Left ventricle myocardium inferior (tissue), 1 donor: ENCODE data around the gene C14orf39. TPM values are rescaled to one million over a fixed set of nuclear protein-coding genes. Genes with fewer than 3 reads are reported as not detected.

Source experiments
- DNase-seq: peaks from one replicate; pipeline ENCODE4 v3.0.0-alpha.2; 2020
- H3K27ac ChIP-seq: fragments of 200-600 bp; replicated peaks from 2 replicates; pipeline ENCODE4 v1.8.0; 2021
- H3K27me3 ChIP-seq: fragments of 200-600 bp; 2 replicates; pipeline ENCODE4 v1.8.0; 2021; ENCODE audit warnings: low read depth
- H3K36me3 ChIP-seq: fragments of 200-600 bp; 2 replicates; pipeline ENCODE4 v1.8.0; 2021
- H3K4me1 ChIP-seq: fragments of 200-600 bp; 2 replicates; pipeline ENCODE4 v1.8.0; 2021
- H3K4me3 ChIP-seq: fragments of 200-600 bp; 2 replicates; pipeline ENCODE4 v1.8.0; 2021; ENCODE audit warnings: mild to moderate bottlenecking, moderate library complexity
- H3K9me3 ChIP-seq: fragments of 200-600 bp; replicated peaks from 2 replicates; pipeline ENCODE4 v1.8.0; 2021
- intact Hi-C: fragments of 100-400 bp; cut with micrococcal nuclease; formaldehyde crosslinking; loops from one replicate; pipeline ENCODE4 v1.11.0; 2022
- total RNA-seq: library from RNA; stranded (reverse); fragmentation: NEBNext Ultra II Directional; extraction: Animal tissue kit (Norgen Biotek cat#: 25700); gene quantifications from one replicate; pipeline ENCODE4 v1.2.1, GENCODE V29; 2021
- TF ChIP-seq, protein P1 (sequence below): fragments of 200-600 bp; IDR thresholded peaks from 2 replicates; pipeline ENCODE4 v1.8.0; 2021; ENCODE audit warnings: antibody characterized with exemption, mild to moderate bottlenecking, borderline replicate concordance
- donor health status: DM: no; HTN: yes; CAD: no; lungs with severe emphysema.

The C14orf39 gene
- total RNA-seq, 1 donor from 2014 or later, result not detected

DNA sequence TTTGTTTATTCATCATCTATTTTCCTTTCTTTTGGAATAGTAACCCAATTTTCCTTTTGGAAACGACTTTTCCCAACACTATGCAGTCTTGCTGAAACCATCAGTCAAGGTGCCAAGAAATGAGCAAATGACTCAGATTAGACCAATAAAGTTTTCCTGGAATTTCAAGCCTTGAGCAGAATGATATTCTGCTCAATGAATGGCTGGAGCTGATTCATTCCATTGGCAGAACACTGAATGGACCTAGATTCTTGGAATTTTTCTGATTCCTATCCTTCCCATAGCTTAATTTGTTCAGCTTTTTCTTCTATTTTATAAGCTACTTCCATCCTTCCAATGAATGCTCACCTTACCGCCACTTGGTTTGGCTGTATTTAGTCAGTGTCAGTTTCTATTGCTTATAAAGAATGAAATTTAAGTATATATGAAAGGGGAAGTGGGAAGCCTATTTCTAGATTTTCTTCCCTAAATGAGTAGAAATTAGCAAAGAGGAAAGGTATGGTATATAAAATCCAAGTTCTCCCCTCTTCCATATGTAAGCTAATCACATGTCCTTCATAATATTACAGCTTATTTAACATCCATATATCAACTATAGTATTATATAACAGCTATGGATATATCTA, 89.0 kb downstream of the C14orf39 start:
- TF ChIP-seq, protein P1, sequence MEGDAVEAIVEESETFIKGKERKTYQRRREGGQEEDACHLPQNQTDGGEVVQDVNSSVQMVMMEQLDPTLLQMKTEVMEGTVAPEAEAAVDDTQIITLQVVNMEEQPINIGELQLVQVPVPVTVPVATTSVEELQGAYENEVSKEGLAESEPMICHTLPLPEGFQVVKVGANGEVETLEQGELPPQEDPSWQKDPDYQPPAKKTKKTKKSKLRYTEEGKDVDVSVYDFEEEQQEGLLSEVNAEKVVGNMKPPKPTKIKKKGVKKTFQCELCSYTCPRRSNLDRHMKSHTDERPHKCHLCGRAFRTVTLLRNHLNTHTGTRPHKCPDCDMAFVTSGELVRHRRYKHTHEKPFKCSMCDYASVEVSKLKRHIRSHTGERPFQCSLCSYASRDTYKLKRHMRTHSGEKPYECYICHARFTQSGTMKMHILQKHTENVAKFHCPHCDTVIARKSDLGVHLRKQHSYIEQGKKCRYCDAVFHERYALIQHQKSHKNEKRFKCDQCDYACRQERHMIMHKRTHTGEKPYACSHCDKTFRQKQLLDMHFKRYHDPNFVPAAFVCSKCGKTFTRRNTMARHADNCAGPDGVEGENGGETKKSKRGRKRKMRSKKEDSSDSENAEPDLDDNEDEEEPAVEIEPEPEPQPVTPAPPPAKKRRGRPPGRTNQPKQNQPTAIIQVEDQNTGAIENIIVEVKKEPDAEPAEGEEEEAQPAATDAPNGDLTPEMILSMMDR, result no peak
- Histone ChIP-seq H3K4me1 (no peaks in the 10 kb centered on the region), H3K27me3 (peaks cover 4% of the 10 kb centered on the region), H3K36me3 (no peaks in the 10 kb centered on the region), H3K27ac (no peak overlapping the region), H3K4me3 (no peak overlapping the region), H3K9me3 (peaks cover 23% of the 10 kb centered on the region)
- no peak for DNase-seq
- intact Hi-C loops, result no loop called here

Other genes starting within 250 kb of the C14orf39 start
- 98.8 TPM for gene PPM1A, start 236.8 kb downstream of the C14orf39 start, total RNA-seq
- gene SIX6, start 23.1 kb upstream of the C14orf39 start, total RNA-seq, result not detected
- not detected for gene SIX1, start 163.4 kb upstream of the C14orf39 start, total RNA-seq
- gene SIX4, start 238.3 kb upstream of the C14orf39 start, total RNA-seq, result 1.5 TPM
- 28.5 TPM for gene MNAT1, start 248.7 kb upstream of the C14orf39 start, total RNA-seq